Ovary (tissue), 3 donors: ENCODE results near the gene MYO3B.

ENCODE experiments used
- CTCF ChIP-seq, 3 donors: fragments of 450-650 bp in 2 of 3; fragments of 200-600 bp in 1 of 3; IDR thresholded peaks; one replicate each; pipeline versions ENCODE4 v1.5.1 to v1.8.0; 2016 to 2022; ENCODE audit warnings: antibody characterized with exemption in 3 of 3, mild to moderate bottlenecking in 1 of 3
- EP300 ChIP-seq: sonication (generic); formaldehyde crosslinking; IDR thresholded peaks from one replicate; pipeline ENCODE4 v1.6.1; 2017; ENCODE audit warnings: antibody characterized with exemption
- POLR2A ChIP-seq: fragments of 450-650 bp; IDR thresholded peaks from one replicate; pipeline ENCODE4 v1.6.1; 2017; ENCODE audit warnings: antibody characterized with exemption, mild to moderate bottlenecking, moderate library complexity
- donor health status: DM: no; HTN: no; CAD: no.

GRCh38 chr2:170409164-170409535, 231.2 kb downstream of the MYO3B start:
- TF ChIP-seq CTCF (IDR thresholded peaks at IDR 0.05) (peak; percentile 20 to 64 (median 61)), POLR2A (no peak), EP300 (no peak)
